HCEC 1CT (cell line): ENCODE measurements around the gene TIE1.

Experiments used
- DNase-seq: peaks from one replicate; pipeline ENCODE4 v3.0.0-alpha.2; 2017

The TIE1 gene

GRCh38 chr1:43293896-43294760 is 6.7 kb upstream of the TIE1 start:
- peak; percentile 56 for DNase-seq

GRCh38 chr1:43294761-43295160 is 6.0 kb upstream of the TIE1 start:
- DNase-seq, result no peak

- DNase-seq, result no peak
Observed at GRCh38 chr1:43296207-43296606, 4.6 kb upstream of the TIE1 start.

GRCh38 chr1:43298055-43298454 is 2.7 kb upstream of the TIE1 start:
- no peak for DNase-seq

- no peak for DNase-seq
Observed at GRCh38 chr1:43299101-43299500, 1.7 kb upstream of the TIE1 start.

GRCh38 chr1:43302201-43302600 is 1.4 kb downstream of the TIE1 start:
- DNase-seq, result no peak

- DNase-seq, result no peak
Observed at GRCh38 chr1:43302721-43303470, 2.1 kb downstream of the TIE1 start.

GRCh38 chr1:43303471-43304313 is 2.9 kb downstream of the TIE1 start:
- no peak for DNase-seq

- DNase-seq, result no peak
Observed at GRCh38 chr1:43304314-43304681, 3.5 kb downstream of the TIE1 start.

GRCh38 chr1:43304771-43305300 is 4.1 kb downstream of the TIE1 start:
- no peak for DNase-seq

GRCh38 chr1:43305461-43305860 is 4.7 kb downstream of the TIE1 start:
- no peak for DNase-seq

- DNase-seq, result no peak
Observed at GRCh38 chr1:43305926-43306687, 5.3 kb downstream of the TIE1 start.

GRCh38 chr1:43306688-43307457 is 6.1 kb downstream of the TIE1 start:
- DNase-seq, result no peak

- DNase-seq, result no peak
Observed at GRCh38 chr1:43307458-43308158, 6.8 kb downstream of the TIE1 start.

GRCh38 chr1:43308635-43309404 is 8.0 kb downstream of the TIE1 start:
- DNase-seq, result no peak

GRCh38 chr1:43309405-43310025 is 8.7 kb downstream of the TIE1 start:
- DNase-seq, result no peak

GRCh38 chr1:43311521-43311920 is 10.7 kb downstream of the TIE1 start:
- DNase-seq, result no peak

GRCh38 chr1:43312212-43312623 is 11.4 kb downstream of the TIE1 start:
- DNase-seq, result no peak
